Measurements from ENCODE around the gene NXT1.

NXT1 gene

GRCh38 chr20:23361119-23361475 lies 10.5 kb downstream of the NXT1 start:
- no peak for DNase-seq (ENCODE audit: low read depth)

- DNase-seq (ENCODE audit: low read depth) = peak; percentile 98
Measured at GRCh38 chr20:23361476-23362391, 11.1 kb downstream of the NXT1 start, which contains the start of gene GZF1. Gene GZF1 (plus strand): TSS chr20:23362182. CDS start chr20:23364384, 2,202 bp downstream.

DNA sequence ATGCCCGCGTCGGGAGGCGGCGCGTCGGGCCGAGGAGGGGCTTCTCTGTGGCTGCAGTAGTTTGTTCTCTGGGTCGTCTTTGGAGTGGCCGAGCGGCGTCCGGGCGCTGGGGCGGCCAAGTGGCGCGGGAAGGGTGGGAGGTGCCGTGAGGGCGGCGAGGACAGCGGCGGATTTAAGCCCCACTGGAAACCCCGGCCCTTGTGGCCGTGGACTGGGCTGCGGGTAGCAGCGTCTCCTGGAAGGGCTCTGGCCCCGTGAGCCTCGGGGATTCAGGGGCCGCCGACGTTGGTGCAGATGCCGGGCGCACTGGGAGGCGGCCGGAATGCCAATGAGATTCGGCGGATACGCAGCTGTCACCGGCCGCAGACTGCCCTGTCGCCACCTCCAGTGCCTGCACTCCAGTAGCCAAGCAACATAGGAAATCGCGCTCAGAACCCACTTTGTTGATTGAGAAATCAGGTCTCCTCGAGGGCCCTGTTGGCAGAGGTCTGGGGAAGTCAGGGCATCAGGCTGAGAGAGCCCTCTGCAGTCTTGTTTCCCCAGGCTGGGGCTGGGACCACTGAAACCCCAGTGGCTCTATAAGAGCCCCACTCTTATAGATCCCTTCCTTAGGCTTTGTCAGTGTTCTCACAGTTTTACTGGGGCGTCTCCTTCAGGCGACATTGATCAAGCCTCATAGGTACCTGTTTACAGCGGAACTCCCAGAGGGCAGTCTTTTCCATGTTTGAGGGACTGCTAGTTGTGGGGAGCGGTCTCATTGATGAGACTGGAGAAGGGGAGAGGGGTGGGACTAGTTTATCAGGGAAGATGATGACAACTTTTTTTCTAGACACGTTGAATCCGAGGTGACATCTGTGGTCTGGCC lies 12.0 kb downstream of the NXT1 start:
- DNase-seq (ENCODE audit: low read depth) = no peak

GRCh38 chr20:23363257-23363649 lies 12.7 kb downstream of the NXT1 start:
- DNase-seq (ENCODE audit: low read depth) = no peak

DNA sequence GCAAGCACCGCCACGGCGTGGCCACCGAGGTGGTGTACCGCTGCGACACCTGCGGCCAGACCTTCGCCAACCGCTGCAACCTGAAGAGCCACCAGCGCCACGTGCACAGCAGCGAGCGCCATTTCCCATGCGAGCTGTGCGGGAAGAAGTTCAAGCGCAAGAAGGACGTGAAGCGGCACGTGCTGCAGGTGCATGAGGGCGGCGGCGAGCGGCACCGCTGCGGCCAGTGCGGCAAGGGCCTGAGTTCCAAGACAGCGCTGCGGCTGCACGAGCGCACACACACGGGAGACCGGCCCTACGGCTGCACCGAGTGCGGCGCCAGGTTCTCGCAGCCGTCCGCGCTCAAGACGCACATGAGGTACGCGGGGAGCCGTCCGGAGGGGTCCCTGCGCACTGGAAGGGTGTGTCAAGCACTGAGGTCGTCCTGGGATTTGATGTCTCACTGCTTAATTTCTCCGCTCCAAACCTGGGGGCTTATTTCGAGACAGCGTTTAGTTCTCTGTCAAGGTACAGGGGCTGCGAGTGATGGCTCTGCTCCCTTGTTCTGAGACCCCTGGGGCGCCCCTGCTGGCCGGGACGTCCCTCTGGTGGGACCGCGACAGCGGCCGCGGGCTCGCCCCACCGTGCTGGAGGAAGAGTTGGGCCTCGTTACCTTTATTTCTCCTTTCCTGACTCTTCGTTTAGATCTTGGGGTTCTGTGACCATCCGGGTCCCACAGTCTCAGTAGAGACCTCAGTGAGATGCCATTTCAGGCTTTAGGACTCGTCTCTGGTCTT lies 15.0 kb downstream of the NXT1 start:
- DNase-seq (ENCODE audit: low read depth) = no peak

DNA sequence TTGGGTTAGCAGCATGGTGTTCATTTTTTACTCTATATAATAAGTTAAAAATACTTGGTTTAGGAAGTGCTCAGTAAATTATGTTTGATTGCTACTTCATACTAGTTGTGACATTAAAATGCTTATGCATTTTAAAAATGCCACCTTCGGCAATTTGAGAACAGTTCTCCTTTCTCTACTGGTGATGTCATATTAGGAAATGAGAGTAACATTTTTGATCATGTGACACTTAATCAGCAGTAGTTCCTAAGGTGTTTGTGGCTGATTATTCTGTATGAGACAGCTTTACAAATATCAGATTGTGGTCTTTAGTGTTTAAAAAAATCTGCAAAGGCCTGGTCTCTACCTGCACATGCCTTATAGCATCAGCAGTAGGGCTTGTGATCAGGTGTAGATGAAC lies 15.8 kb downstream of the NXT1 start:
- no peak for DNase-seq (ENCODE audit: low read depth)

DNA sequence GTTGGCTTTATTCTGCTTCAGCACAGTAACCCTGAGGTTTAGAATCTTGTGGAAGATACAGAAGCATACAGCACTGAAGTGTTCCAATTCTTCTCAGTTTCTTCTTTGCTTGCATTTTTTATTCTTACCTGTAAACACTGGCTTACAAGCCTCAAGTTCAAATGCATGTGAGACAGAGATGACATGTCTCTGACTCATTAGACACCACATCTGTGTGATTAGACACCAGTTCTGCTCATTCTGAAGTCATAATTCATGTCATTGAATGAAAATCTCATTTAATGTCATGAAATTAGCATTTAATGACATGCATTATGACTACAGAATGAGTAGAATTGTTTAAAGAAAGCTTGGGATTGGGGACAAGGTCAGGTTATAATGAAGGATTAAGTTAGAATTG lies 17.2 kb downstream of the NXT1 start:
- DNase-seq (ENCODE audit: low read depth) = no peak

DNA sequence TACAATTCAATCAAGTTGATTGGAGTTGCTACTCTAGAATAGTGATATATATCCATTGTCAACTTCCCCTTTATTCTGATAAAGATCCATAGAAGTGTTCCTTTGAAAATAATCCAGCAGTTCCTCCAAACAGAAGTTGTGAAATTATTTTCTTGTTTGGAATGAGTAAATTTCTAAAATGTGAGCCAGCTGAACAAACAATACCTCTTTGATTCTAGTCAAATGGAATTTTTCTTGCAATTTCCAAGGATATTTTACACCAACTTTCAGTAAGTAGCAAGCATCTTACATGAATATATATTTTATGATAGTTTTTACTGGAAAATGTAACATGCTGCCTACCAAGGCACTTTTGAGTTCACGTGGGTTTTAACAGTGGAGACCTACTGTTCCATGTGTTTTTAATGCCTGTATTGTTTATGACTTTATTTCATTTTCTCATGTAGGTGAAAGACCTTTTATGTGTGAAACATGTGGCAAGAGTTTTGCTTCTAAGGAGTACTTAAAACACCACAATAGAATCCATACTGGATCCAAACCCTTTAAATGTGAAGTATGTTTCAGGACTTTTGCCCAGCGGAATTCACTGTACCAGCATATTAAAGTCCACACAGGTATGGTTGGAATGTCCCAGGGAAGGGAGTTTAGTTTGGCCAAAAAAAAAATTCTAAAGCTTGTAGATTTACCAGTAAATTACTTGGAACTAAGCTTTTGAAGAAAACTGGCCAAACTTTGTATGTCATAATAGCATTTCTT lies 17.9 kb downstream of the NXT1 start:
- no peak for DNase-seq (ENCODE audit: low read depth)

DNA sequence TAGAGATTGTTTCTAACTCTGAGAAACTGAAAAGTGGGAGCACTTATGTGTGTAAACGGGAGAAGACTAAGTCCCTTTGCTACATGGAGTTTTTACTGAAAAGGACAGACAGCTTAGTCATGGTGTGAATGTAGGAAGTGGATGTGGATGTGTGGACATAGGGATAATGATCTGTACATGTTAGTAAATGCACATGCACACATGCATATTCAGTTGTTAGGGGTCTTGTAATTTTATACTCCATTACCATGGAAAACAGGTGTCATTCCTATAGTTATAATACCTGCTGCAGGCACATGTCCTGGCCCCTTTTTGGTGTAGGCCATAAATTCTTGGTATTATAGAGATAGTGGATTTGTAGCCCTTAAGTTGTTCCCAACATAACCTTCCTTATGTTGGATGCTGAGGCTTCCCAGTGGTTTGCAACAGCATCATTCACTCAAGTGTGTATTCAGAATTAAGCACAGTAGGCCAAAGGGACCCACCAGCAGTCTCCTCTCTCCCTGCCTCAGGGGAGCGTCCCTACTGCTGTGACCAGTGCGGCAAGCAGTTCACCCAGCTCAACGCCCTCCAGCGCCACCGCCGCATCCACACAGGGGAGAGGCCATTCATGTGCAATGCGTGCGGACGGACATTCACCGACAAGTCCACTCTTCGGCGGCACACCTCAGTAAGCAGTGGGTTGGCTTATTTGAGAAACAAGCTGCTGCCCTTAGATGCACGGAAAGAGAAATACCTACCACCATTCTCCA lies 18.7 kb downstream of the NXT1 start:
- no peak for DNase-seq (ENCODE audit: low read depth)

DNA sequence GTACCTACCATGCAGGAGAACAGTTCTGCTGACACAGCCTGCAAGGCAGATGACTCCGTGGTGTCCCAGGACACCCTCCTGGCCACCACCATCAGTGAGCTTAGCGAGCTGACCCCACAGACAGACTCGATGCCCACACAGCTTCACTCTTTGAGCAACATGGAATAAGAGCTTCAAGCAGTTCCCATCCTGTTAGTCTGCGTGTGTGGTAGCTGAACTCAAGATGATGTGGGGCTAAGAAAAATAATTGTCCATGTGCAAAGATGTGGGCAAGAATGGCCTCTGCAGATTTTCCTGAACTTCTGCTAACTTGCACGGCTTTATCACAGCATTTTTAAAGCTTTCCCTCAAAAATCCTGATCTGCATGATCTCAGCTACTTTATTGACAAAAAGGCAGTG lies 19.7 kb downstream of the NXT1 start:
- DNase-seq (ENCODE audit: low read depth) = no peak

- DNase-seq (ENCODE audit: low read depth) = no peak
Measured at GRCh38 chr20:23370873-23371272, 20.3 kb downstream of the NXT1 start.

- no peak for DNase-seq (ENCODE audit: low read depth)
Measured at GRCh38 chr20:23371496-23371895, 20.9 kb downstream of the NXT1 start.

- DNase-seq (ENCODE audit: low read depth) = no peak
Measured at GRCh38 chr20:23374441-23374840, 23.9 kb downstream of the NXT1 start.

- DNase-seq (ENCODE audit: low read depth) = no peak
Measured at GRCh38 chr20:23375827-23376226, 25.2 kb downstream of the NXT1 start.

GRCh38 chr20:23379772-23380171 lies 29.2 kb downstream of the NXT1 start:
- no peak for DNase-seq (ENCODE audit: low read depth)

- DNase-seq (ENCODE audit: low read depth) = no peak
Measured at GRCh38 chr20:23381876-23382275, 31.3 kb downstream of the NXT1 start.

DNA sequence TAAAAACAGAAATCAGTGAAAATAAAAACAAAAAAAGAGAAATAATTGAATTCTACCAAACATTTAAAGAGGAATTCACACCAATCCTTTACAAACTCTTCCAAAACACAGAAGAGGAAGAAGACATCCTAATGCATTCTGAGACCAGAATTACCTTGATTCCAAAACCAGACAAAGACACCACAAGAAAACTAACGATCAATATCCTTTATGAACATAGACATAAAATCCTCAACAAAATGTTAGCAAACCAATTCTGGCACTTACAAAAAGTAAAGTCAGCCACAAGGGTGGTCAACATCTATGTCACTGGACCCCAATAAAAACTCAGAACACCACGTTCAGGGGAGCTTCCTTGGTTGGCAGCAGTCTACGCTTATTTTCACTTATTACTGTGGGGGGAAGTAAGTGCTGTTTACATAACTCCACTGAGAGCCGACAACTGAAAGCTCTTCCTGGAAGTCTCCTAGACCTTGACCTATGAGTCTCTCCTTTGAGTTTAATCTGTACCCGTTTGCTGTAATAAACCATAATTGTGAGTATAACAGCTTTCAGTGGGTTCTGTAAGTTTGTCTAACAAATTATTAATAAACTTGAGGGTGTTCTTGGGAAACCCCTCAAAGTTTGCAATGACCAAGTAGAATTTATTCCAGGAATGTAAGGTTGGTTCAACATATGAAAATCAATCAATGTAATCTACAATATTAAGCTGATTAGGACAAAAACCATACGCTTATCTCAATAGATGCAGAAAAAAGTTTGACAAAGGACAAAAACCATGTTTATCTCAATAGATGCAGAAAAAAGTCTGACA lies 35.9 kb downstream of the NXT1 start:
- no peak for DNase-seq (ENCODE audit: low read depth)

DNA sequence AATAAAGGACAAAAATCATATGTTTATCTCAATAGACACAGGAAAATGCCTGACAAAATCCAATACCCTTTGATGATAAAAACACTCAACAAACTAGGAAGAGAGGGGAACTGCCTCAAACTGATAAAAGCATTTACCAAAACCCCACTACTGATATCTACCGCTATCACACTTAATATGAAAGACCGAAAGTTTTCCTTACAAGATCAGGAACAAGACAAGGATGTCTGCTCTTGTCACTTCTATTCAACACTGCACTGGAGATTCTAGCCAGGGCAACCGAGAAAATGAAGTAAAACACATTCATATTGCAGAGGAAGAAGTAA lies 36.5 kb downstream of the NXT1 start:
- DNase-seq (ENCODE audit: low read depth) = no peak

GRCh38 chr20:23390091-23390774 lies 39.6 kb downstream of the NXT1 start:
- no peak for DNase-seq (ENCODE audit: low read depth)

Data from activated T-cell treated with anti-CD3 and anti-CD28 coated beads for 24 hours (primary cell).